T-helper 17 cell (primary cell): ENCODE data around the gene FZD2. TPM values are rescaled to one million over a fixed set of nuclear protein-coding genes. Genes with fewer than 3 reads are reported as not detected.
"Not testable (repeated sequence)": the region's sequence is repeated elsewhere in the genome, so short reads cannot be mapped to it uniquely, and the experiment has no call there.

Experiments
- ATAC-seq: fragments of 150-1000 bp; cut with Tn5 transposase; 2 replicates; pipeline ENCODE4 v1.10.0; 2021; ENCODE audit warnings: mild to moderate bottlenecking, moderate library complexity
- DNase-seq, 3 donors: peaks; one replicate each; pipeline versions ENCODE4 v3.0.0 to v3.0.0-alpha.2; 2020 to 2021
- H3K9me3 ChIP-seq: one replicate; pipeline ENCODE4 v1.7.0; 2013; ENCODE audit warnings: low read length, mild to moderate bottlenecking; ENCODE audit not compliant: control insufficient read depth, poor library complexity, severe bottlenecking
- H3K27ac Mint-ChIP-seq: one replicate; pipeline ENCODE4 v1.8.0; 2022; ENCODE audit warnings: mild to moderate bottlenecking, moderate library complexity, mixed read lengths
- H3K27me3 Mint-ChIP-seq: one replicate; pipeline ENCODE4 v1.8.0; 2022; ENCODE audit warnings: mixed read lengths
- H3K36me3 Mint-ChIP-seq: one replicate; pipeline ENCODE4 v1.8.0; 2022; ENCODE audit warnings: low read depth, mixed read lengths
- H3K4me1 Mint-ChIP-seq: one replicate; pipeline ENCODE4 v1.8.0; 2022; ENCODE audit warnings: mild to moderate bottlenecking, mixed read lengths
- H3K4me3 Mint-ChIP-seq: one replicate; pipeline ENCODE4 v1.8.0; 2022; ENCODE audit warnings: mild to moderate bottlenecking, moderate library complexity, mixed read lengths
- total RNA-seq, 4 donors: library from RNA in 2 of 4; stranded (reverse) in 2 of 4; gene quantifications; one replicate each; pipeline ENCODE4 v1.2.3 and lab custom pipeline; 2022 to 2026

FZD2 gene
- total RNA-seq, 2 donors from 2014 or later: 0.22 TPM; not detected in 1

- no peak for ATAC-seq
- peaks cover 5% of the 10 kb centered on the region for H3K36me3 Mint-ChIP-seq
- H3K27ac Mint-ChIP-seq: no peak overlapping the region
- no peaks in the 10 kb centered on the region for H3K4me1 Mint-ChIP-seq
- H3K9me3 ChIP-seq: no peaks in the 10 kb centered on the region
- no peak overlapping the region for H3K4me3 Mint-ChIP-seq
- peaks cover 27% of the 10 kb centered on the region for H3K27me3 Mint-ChIP-seq
- DNase-seq: no peak
These were observed 15.5 kb downstream of the FZD2 start for GRCh38 chr17:44572801-44573200.

- Mint-ChIP-seq H3K4me1 (peaks cover 3% of the 10 kb centered on the region), H3K36me3 (peaks cover 10% of the 10 kb centered on the region), H3K27ac (no peak overlapping the region), H3K27me3 (peaks cover 51% of the 10 kb centered on the region), H3K4me3 (no peak overlapping the region)
- no peak for DNase-seq
- no peaks in the 10 kb centered on the region for H3K9me3 ChIP-seq
- no peak for ATAC-seq
These were observed 18.1 kb downstream of the FZD2 start for GRCh38 chr17:44575403-44575802.

GRCh38 chr17:44578947-44579346 lies 21.7 kb downstream of the FZD2 start:
- Mint-ChIP-seq H3K4me1 (peaks cover 7% of the 10 kb centered on the region), H3K27me3 (peaks cover 72% of the 10 kb centered on the region), H3K27ac (no peak overlapping the region), H3K36me3 (peaks cover 10% of the 10 kb centered on the region), H3K4me3 (no peak overlapping the region)
- ATAC-seq (no peak), DNase-seq (no peak)
- H3K9me3 ChIP-seq: no peaks in the 10 kb centered on the region

- no peak overlapping the region for H3K4me3 Mint-ChIP-seq
- no peaks in the 10 kb centered on the region for H3K9me3 ChIP-seq
- ATAC-seq: no peak
These were observed 24.6 kb downstream of the FZD2 start for GRCh38 chr17:44581868-44582267.

GRCh38 chr17:44584443-44584842 lies 27.2 kb downstream of the FZD2 start:
- peaks cover 4% of the 10 kb centered on the region for H3K4me1 Mint-ChIP-seq
- no peak for ATAC-seq
- peaks cover 42% of the 10 kb centered on the region for H3K27me3 Mint-ChIP-seq
- DNase-seq: no peak
- H3K36me3 Mint-ChIP-seq: no peaks in the 10 kb centered on the region
- H3K4me3 Mint-ChIP-seq: no peak overlapping the region
- no peak overlapping the region for H3K27ac Mint-ChIP-seq
- no peaks in the 10 kb centered on the region for H3K9me3 ChIP-seq

More at GRCh38 chr17:44581868-44582267, 24.6 kb downstream of the FZD2 start:
- H3K27me3 Mint-ChIP-seq: peaks cover 55% of the 10 kb centered on the region
- H3K36me3 Mint-ChIP-seq: peaks cover 5% of the 10 kb centered on the region
- no peak overlapping the region for H3K27ac Mint-ChIP-seq
- H3K4me1 Mint-ChIP-seq: peaks cover 7% of the 10 kb centered on the region
- no peak for DNase-seq

- Mint-ChIP-seq H3K36me3 (no peaks in the 10 kb centered on the region), H3K27me3 (peaks cover 34% of the 10 kb centered on the region), H3K4me3 (no peak overlapping the region), H3K27ac (no peak overlapping the region), H3K4me1 (peaks cover 4% of the 10 kb centered on the region)
- ATAC-seq (no peak), DNase-seq (no peak)
- H3K9me3 ChIP-seq: no peaks in the 10 kb centered on the region
These were observed 28.0 kb downstream of the FZD2 start for GRCh38 chr17:44585315-44585714.

GRCh38 chr17:44587339-44587738 lies 30.1 kb downstream of the FZD2 start:
- DNase-seq (no peak), ATAC-seq (no peak)
- Mint-ChIP-seq H3K36me3 (no peaks in the 10 kb centered on the region), H3K27me3 (peaks cover 19% of the 10 kb centered on the region), H3K4me3 (no peak overlapping the region), H3K4me1 (no peaks in the 10 kb centered on the region), H3K27ac (no peak overlapping the region)
- H3K9me3 ChIP-seq: no peaks in the 10 kb centered on the region

- H3K4me3 Mint-ChIP-seq: no peak overlapping the region
These were observed 32.2 kb downstream of the FZD2 start for GRCh38 chr17:44589316-44590071.

GRCh38 chr17:44590072-44590462 lies 32.8 kb downstream of the FZD2 start:
- ATAC-seq, H3K4me3 Mint-ChIP-seq, H3K27ac Mint-ChIP-seq, H3K4me1 Mint-ChIP-seq, H3K36me3 Mint-ChIP-seq, H3K9me3 ChIP-seq, DNase-seq: not testable (repeated sequence)
- H3K27me3 Mint-ChIP-seq: peaks cover 22% of the 10 kb centered on the region

More at GRCh38 chr17:44589316-44590071, 32.2 kb downstream of the FZD2 start:
- Mint-ChIP-seq H3K27ac (no peak overlapping the region), H3K27me3 (peaks cover 20% of the 10 kb centered on the region), H3K36me3 (no peaks in the 10 kb centered on the region), H3K4me1 (no peaks in the 10 kb centered on the region)
- DNase-seq: no peak
- no peaks in the 10 kb centered on the region for H3K9me3 ChIP-seq
- ATAC-seq: no peak

- H3K9me3 ChIP-seq, H3K4me1 Mint-ChIP-seq, H3K27ac Mint-ChIP-seq, ATAC-seq, H3K36me3 Mint-ChIP-seq, H3K4me3 Mint-ChIP-seq, DNase-seq: not testable (repeated sequence)
- H3K27me3 Mint-ChIP-seq: peaks cover 22% of the 10 kb centered on the region
These were observed 33.5 kb downstream of the FZD2 start for GRCh38 chr17:44590762-44591161.

- Mint-ChIP-seq H3K4me1 (no peaks in the 10 kb centered on the region), H3K36me3 (no peaks in the 10 kb centered on the region), H3K4me3 (no peak overlapping the region), H3K27me3 (peaks cover 22% of the 10 kb centered on the region), H3K27ac (no peak overlapping the region)
- ATAC-seq: no peak
- DNase-seq: no peak
- no peaks in the 10 kb centered on the region for H3K9me3 ChIP-seq
These were observed 33.9 kb downstream of the FZD2 start for GRCh38 chr17:44591206-44591605.

GRCh38 chr17:44593156-44593555 lies 35.9 kb downstream of the FZD2 start:
- DNase-seq (no peak), ATAC-seq (no peak)
- no peaks in the 10 kb centered on the region for H3K9me3 ChIP-seq
- H3K36me3 Mint-ChIP-seq: no peaks in the 10 kb centered on the region
- H3K27ac Mint-ChIP-seq: no peak overlapping the region
- H3K27me3 Mint-ChIP-seq: peaks cover 29% of the 10 kb centered on the region
- H3K4me1 Mint-ChIP-seq: no peaks in the 10 kb centered on the region
- H3K4me3 Mint-ChIP-seq: no peak overlapping the region

- H3K9me3 ChIP-seq: no peaks in the 10 kb centered on the region
- DNase-seq (no peak), ATAC-seq (no peak)
- H3K27ac Mint-ChIP-seq: no peak overlapping the region
- peaks cover 2% of the 10 kb centered on the region for H3K36me3 Mint-ChIP-seq
- H3K4me1 Mint-ChIP-seq: peaks cover 2% of the 10 kb centered on the region
- peaks cover 34% of the 10 kb centered on the region for H3K27me3 Mint-ChIP-seq
- H3K4me3 Mint-ChIP-seq: no peak overlapping the region
These were observed 38.0 kb downstream of the FZD2 start for GRCh38 chr17:44595216-44595775.

GRCh38 chr17:44598329-44598728 lies 41.0 kb downstream of the FZD2 start:
- DNase-seq: no peak
- peaks cover 4% of the 10 kb centered on the region for H3K36me3 Mint-ChIP-seq
- H3K27me3 Mint-ChIP-seq: peaks cover 45% of the 10 kb centered on the region
- peaks cover 2% of the 10 kb centered on the region for H3K4me1 Mint-ChIP-seq
- H3K4me3 Mint-ChIP-seq: no peak overlapping the region
- no peaks in the 10 kb centered on the region for H3K9me3 ChIP-seq
- ATAC-seq: no peak
- H3K27ac Mint-ChIP-seq: no peak overlapping the region
